GM12872 (cell line): ENCODE results near the gene ERO1B.

ENCODE experiments used
- CTCF ChIP-seq: IDR thresholded peaks from 3 replicates; pipeline ENCODE4 v1.5.1; 2011; ENCODE audit warnings: low read depth, mild to moderate bottlenecking, low read length, moderate library complexity; ENCODE audit not compliant: insufficient read depth

ERO1B gene

DNA sequence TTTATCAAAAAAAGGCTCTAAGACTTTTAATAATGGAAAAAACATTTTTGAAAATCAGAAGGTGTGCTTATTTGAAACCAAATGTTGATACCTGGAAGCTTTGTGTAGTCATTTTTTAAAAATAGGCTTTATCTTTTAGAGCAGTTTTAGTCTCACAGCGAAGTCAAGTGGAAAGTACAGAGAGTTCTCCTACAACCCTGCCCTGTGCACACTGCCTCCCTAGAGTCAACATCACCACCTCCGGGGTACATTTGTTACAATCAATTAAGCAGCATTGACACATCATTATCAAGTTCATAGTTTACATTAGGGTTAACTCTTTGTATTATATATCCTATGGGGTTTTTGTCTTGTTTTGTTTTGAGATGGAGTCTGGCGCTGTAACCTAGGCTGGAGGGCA lies 10.7 kb upstream of the ERO1B start:
- no peak for TF ChIP-seq CTCF

DNA sequence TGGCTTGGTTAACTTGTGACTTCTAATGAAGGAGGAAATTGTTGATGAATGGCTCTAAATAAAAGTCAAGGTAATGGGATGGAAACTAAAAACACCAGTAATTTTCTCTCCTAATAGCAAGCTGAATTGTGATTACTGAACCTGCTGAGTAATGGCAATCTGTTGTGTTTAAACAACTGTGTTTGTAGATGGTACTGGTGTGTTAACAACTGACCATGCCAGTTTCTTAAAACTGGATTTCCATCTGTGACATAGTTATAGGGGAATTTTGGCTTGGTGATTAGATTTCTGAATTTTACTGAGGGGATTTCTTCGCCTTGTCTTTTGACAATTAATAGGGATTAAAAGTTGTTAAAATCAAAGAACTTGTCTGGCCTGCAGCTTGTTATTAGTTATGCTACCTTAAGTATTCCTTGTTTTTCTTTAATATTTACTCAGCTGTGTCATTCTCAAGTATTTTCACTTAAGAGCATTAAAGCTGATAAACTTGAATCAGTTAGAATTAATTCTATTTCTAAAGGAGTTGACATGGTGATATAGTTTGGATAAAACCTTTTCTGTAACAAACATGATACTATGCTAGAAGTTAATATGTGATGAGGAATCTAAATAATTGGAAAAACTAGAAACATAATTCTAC lies 7.9 kb upstream of the ERO1B start:
- TF ChIP-seq CTCF: no peak

- TF ChIP-seq CTCF: no peak
These were observed 6.8 kb upstream of the ERO1B start for GRCh38 chr1:236288620-236288976.

- no peak for TF ChIP-seq CTCF
These were observed 6.2 kb upstream of the ERO1B start for GRCh38 chr1:236287757-236288619.

DNA sequence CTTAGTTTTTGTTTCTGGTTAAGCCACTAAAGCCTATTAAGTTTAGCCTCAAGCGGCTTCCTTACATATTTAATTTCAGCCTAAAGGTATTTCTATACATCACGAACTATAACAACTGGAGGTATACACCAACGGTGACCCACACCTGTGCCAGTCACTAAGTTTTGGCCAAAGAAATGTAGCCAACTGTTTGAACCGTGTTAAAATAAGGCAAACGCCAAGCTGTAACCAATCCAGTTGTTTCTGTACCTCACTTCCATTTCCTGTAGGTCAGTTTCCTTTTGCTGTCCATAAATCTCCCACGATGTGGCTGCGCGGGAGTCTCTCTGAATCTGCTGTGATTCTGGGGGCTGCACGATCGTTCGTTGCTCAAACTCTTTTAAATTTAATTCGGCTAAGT lies 5.6 kb upstream of the ERO1B start:
- no peak for TF ChIP-seq CTCF

- TF ChIP-seq CTCF: no peak
These were observed 2.5 kb upstream of the ERO1B start for GRCh38 chr1:236284291-236284721.

DNA sequence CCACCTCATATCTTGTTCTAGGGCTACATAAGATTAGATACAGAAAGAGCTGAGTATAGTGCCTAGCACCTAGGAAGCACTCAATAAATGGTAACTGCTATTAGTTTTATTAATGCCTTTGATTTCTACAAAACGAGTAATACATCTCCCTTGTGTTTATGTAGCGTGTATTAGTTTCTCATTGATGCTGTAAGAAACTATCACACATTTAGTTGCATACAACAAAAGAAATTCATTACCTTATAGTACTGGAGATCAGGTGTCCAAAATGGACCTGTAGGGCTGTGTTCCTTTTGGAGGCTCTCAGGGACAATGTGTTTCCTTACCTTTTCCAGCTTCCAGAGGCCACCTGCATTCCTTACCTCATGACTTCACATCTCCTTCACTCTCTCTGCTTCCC lies 961 bp upstream of the ERO1B start:
- no peak for TF ChIP-seq CTCF
